GM19467 (cell line): ENCODE data around the gene PLD4.
"Not testable (repeated sequence)": the region's sequence is repeated elsewhere in the genome, so short reads cannot be mapped to it uniquely, and the experiment has no call there.

Experiments used
- ATAC-seq: cut with Tn5 transposase; IDR thresholded peaks from one replicate; pipeline ENCODE4 v1.9.1; 2021; ENCODE audit warnings: mild to moderate bottlenecking, moderate library complexity; ENCODE audit not compliant: unreplicated experiment

The PLD4 gene

DNA sequence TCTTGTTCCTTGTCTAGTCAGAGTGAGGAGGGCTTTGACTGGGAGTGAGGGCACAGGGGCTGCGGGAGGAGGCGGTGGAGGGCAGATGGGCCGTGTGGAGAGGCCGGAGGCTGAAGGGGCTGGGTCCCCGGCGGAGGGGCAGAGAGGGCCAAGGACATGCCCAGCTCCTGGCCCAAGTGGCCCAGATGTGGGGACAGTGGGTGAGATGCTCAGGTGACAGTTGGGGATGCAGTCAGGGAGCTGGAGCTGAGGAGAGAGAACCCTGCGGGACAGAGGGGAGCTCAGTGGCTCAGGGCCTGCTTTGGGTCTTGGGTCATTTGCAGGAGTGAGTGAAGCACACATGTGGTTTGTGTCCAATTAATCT, 26.5 kb upstream of the PLD4 start:
- no peak for ATAC-seq

DNA sequence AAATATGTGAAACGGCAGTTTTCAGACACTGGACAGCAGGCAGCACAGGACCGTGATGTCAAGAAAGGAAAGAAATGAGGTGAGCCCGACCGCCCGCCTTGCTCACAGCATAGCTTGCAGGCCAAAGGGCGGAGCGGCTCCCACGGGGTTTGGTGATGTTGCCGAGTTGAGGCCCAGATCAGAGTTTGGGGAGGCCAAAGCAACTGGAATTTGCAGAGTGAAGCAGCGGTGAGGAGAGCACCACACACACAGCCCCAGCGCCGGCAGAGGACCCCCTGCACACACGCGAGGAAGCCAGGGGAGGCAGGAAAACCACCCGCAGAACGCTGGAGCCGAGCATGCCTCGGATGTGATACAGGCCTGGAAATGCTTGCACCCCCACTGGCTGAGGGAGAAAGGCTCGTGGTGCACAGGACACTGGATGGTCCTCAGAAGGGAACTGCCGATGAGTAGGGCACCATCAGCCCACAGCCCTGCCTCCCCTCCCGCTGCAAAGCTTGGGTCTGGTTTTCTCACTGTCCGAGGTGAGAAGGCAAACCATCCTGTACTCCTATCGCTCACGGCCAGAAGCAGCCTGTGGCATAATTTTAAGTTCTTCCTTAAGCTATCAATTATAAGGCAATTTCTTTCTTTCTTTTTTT, 25.7 kb upstream of the PLD4 start:
- ATAC-seq, result no peak

DNA sequence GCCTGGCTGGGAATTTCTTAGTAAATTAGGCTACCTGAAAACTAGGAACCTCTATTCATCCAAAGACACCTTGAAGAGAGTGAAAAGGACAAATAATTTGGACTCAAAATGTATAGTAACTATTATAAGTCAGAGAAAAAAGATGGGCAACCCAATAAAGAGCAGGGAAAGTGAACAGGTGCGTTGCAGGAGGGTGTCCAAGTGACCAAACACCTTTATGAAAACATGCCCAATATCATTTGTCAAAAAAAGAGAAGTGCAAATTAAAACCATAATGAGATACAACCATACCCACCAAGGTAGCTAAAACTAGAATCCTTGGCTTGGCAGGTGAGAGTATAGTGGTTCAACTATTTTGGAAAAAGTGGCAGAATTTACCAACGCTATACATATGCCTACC, 24.9 kb upstream of the PLD4 start:
- no peak for ATAC-seq

DNA sequence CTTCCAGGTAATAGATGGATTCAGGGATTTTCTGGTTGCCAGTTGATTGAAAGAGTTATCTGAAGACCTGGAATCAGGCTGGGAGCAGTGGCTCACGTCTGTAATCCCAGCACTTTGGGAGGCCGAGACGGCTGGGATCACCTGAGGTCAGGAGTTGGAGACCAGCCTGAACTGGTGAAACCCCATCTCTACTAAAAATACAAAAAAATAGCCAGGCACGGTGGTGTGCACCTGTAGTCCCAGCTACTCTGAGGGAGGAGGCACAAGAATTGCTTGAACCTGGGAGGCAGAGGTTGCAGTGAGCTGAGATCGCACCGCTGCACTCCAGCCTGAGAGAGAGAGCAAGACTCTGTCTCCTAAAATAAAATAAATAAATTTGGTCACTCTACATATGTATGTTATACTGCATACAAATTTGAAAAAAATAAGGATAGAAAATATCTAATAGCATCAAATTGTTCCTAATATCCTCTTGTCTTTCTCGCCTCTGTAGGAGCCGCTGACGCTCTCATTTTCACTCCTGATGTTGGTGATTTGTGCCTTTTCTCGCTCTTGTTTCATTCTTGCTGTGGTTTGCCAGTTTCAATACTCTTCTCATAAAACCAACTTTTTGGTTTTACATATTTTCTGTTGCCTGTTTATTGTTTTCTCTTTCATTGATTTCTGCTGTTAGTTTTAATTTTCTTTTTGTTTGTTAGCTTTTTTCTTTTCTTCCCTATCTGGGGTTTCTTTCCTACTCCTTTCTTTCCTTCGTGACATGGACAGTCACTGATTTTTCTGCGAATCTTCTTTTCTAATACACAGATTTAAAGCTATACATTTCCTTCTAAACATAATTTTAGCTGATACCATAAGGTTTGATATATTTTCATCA, 23.8 kb upstream of the PLD4 start:
- no peak for ATAC-seq

DNA sequence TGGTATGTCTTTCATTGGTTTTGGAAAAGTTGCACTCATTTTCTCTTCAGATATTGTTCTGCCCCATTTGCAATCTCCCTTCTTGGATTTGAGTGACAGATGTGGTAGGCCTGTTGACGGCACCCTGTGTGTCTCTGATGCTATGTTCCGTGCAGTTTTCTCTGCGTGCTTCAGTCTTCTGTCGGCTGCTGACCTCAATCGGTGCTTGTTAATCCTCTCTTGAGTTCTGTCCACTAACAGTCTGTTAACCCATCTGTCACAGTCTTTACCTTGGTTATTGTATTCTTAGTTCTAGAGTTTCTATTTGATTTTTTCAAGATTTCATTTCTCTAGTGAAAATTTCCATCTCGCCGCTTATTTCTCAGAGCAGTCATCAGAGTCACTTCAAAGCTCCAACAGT, 20.7 kb upstream of the PLD4 start:
- no peak for ATAC-seq

DNA sequence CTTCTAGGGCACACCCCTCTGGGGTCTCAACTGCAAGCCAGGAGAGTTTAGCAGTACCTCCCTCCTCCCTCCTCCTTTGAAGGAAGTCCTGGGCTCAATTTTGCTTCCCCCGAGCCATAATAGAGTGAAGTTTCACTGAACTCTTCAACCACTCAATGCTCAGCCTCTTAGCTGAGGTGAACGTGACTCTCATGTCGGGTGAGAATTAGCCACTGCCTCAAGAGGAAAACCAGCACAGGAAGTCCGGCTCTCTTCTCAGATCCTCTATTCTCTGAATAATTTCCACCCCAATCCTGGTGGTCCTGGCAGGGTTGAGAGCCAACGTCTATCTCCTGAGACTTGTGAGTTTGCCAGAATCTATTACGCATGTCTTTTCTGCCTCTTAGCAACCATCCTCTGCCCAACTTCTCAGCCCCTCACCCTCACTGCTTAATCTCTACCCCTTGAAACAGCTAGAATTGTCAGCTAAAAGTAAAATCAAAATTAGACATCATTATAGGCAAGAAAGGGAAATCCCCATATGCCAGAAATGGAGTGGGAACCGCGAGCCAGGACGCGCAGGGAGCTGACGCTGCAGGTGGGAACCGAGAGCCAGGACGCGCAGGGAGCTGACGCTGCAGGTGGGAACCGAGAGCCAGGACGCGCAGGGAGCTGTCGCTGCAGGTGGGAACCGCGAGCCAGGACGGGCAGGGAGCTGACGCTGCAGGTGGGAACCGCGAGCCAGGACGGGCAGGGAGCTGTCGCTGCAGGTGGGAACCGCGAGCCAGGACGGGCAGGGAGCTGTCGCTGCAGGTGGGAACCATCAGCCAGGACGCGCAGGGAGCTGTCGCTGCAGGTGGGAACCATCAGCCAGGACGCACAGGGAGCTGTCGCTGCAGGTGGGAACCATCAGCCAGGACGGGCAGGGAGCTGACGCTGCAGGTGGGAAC, 19.8 kb upstream of the PLD4 start:
- ATAC-seq, result not testable (repeated sequence)

DNA sequence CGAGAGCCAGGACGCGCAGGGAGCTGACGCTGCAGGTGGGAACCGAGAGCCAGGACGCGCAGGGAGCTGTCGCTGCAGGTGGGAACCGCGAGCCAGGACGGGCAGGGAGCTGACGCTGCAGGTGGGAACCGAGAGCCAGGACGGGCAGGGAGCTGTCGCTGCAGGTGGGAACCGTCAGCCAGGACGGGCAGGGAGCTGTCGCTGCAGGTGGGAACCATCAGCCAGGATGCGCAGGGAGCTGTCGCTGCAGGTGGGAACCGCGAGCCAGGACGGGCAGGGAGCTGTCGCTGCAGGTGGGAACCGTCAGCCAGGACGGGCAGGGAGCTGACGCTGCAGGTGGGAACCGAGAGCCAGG, 19.1 kb upstream of the PLD4 start:
- not testable (repeated sequence) for ATAC-seq

DNA sequence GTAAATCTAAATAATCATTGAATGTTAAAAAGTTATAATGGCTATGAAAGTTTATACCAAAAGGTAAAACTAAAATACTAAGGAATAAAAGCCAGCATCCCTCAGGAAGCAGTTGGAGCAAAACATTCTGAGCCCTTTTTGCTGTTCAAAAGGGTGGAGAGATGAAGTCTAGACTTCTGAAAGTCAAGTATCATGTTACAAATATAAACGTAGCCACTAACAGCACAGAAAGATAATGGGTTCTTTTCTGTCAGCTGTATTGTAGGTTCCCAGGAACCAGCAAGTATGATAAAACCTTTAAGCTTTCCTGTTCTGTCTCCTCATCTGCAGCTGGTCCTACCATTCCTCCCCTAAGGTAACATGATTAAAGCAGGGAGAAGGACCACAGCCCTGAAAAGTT, 16.4 kb upstream of the PLD4 start:
- ATAC-seq, result no peak

DNA sequence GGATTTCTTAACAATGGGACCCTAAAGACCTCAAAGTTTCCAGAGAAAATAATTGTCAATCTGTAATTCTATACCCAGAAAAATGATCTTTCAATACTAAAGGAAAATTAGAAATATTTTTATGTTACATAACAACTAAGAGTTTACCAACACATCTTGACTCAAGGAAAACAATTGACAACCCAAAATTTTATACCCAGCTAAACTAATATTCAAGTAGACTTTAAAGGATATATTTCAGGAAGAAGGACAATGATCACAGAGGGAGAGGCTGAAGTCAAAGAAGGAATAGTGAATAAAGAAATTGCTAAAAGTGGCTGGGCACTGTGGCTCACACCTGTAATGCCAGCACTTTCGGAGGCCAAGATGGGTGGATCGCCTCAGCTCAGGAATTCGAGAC, 12.6 kb upstream of the PLD4 start:
- no peak for ATAC-seq

DNA sequence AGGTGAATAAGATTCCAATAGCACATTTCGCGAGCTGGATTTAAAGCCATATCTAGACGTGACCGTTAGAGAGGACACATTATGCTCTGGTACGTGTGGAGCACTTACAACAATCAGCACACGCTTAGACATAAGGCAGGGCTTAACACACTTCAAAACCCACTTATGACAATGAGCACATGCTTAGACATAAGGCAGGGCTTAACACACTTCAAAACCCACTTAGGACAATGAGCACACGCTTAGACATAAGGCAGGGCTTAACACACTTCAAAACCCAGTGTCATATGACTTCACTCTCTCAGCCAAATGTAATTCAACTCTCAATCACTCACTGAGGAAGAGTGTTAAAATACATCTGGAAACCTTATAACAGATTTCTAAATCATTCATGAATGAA, 11.2 kb upstream of the PLD4 start:
- no peak for ATAC-seq

DNA sequence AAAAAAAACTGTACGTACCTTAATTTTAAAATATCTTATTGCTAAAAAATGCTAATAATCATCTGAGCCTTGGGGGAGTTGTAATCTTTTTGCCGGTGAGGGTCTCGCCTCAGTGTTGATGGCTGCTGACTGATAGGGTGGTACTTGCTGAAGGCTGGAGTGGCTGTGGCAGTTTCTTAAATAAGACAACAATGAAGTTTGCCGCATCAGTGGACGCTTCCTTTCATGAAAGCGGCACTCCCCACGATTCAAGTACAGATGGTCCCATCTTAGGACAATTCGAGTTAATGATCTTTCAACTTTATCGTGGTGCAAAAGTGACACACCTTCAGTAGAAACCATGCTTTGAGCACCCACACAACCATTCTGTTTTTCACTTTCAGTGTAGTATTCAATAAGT, 7.6 kb upstream of the PLD4 start:
- ATAC-seq, result no peak

DNA sequence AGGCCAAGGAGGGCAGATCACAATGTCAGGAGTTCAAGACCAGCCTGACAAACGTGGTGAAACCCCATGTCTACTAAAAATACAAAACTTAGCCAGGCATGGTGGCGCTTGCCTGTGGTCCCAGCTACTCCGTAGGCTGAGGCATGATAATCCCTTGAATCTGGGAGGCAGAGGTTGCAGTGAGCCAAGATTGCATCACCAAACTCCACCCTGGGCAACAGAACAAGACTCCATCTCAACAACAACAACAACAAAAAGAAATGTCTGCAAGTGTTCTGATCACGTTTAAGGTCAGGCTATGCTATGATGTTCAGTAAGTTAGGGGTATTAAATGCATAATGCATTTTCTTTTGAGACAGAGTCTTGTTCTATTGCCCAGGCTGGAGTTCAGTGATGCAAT, 6.7 kb upstream of the PLD4 start:
- ATAC-seq, result no peak

DNA sequence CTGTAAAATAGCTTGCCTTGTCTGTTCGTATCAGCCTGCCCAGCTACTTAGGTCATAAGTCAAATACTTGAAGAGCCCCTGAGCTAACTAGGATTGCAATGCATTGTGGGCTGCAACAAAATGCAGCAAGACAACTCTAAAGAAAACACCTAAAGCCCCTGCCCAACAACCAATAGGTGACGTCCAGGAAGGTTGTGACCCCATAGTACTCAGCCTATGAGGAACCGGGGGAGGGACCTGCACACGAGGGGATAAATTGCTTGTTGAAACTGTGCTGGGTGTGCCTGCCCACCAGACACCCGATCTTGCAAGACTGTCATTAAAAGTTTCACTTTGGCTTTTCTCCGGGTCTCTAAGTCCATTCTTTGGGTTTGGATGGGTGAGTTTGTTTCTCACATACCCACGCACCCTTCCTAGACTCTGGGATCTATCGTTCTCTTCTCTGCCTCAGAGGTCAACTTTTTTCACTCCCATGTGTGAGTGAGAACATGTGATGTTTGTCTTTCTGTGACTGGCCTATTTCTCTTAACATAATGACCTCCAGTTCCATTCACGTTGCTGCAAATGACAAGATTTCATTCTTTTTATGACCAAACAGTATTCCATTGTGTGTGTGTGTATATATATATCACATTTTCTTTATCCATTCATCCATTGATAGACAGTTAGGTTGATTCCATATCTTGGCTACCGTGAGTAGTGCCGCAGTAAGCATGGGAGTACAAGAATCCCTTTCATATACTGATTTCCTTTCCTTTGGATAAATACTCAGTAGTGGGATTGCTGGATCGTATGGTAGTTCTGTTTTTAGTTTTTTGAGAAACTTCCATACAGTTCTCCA, 5.3 kb upstream of the PLD4 start:
- ATAC-seq, result not testable (repeated sequence)

DNA sequence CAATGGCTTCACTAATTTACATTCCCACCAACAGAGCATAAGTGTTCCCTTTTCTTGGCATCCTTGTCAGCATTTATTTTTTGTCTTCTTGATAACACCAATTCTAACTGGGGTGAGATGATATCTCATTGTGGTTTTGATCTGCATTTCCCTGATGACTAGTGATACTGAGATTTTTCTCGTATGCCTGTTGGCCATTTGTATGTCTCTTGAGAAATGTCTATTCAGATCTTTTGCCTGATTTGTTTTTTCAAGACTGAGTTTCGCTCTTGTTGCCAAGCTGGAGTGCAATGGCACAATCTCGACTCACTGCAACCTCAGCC, 4.7 kb upstream of the PLD4 start:
- ATAC-seq, result no peak

DNA sequence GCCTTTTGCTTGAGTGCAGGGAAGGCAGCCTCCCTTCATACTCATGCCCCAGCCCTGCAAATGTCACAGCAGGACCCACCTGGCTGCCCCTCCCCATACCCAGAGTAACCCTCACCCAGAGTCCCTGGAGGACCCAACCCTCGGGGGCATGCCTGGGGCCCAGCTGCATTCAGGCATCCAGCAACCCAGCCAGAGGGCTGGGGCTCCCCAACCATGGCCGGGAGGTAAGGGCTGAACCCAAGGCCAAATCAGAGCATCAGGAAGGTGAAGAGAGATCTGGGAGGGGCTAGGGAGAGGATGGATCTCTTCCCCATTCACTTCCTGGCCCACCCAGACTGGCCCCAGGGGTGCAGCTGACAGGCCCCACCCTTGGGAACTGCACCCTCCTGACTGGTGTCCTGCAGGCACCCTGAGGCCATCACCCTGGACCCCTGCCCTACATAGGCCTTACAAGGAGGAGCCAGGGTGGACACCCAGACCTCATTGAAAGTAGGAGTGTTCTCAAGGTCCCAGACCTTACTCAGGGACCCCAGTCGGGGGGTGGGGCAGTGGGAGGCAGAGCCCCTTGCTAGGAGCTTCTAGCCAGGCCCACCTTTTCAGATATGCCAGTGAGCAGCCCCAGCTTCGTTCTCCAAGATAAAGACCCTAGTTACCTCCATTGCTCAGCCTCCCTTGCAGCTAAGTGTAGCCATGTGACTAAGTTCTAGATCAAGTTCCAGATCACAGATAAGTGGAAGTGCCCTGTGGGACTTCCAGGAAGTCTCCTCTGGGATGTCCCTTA, 849 bp upstream of the PLD4 start:
- ATAC-seq, result no peak

DNA sequence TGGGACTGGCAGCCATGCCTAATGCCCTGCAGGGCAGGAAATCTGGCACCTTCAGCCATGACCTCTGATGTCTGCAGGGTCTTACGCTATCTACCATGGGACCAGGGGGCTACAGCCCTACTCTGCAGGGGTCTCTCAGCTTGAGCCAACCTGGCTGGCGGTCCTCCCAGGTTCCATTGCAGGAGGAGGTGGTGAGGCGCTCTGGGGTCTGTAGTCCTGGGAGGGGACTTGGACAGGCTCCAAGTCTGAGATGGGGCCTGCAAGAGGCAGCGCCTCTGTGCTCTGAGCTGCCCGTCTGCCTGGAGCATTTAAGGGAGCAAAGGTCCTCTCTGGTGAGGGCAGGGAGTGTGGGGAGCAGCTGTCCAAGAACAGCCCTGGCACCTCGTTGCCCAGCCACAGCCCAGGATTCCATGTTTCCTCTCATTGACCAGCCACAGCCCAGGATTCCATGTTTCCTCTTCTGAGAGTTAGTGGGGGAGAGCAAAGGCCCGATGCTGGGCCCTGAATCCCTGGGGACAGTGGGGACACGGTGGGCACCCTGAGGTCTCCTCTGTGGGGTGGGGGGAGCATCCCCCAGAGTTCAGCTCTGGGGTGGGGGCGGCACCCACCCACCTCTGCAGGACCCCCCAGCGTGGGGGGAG, 655 bp downstream of the PLD4 start:
- ATAC-seq, result no peak

DNA sequence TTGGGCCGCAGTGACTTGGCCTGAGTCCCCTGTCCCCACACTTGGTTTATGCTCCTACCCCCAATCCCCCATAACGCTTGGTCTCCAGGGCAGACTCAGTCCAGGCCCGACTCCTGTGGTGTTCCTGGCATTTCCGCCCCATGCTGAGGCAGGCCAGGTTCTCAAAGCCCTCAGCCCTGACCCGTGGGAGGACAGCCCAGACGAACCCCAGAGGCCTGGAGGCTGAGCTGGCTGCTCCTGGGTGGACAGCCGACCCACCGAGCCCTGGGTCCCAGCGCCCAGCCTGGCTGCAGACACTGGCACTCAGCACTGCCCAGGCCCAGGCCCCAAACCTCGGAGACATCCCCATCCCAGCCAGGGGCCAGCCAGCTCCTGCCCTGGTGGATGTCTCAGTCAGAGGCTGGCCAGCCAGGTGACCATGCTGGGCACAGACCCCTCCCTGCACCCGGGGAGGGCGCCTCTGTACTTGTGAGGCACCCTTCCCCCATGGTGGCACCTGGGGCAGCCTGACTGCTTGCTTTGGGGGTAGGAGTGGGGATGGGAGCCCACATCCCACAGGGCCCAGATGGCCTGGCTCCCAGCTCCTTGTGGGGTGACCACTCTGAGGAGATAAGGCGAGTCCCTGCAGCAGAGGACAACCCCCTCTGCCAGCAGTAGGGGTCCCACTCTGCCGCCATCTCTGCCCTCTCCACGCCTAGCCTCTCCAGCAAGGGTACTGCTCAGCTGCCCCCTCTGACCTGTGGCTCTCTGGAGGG, 1.4 kb downstream of the PLD4 start:
- ATAC-seq, result no peak

DNA sequence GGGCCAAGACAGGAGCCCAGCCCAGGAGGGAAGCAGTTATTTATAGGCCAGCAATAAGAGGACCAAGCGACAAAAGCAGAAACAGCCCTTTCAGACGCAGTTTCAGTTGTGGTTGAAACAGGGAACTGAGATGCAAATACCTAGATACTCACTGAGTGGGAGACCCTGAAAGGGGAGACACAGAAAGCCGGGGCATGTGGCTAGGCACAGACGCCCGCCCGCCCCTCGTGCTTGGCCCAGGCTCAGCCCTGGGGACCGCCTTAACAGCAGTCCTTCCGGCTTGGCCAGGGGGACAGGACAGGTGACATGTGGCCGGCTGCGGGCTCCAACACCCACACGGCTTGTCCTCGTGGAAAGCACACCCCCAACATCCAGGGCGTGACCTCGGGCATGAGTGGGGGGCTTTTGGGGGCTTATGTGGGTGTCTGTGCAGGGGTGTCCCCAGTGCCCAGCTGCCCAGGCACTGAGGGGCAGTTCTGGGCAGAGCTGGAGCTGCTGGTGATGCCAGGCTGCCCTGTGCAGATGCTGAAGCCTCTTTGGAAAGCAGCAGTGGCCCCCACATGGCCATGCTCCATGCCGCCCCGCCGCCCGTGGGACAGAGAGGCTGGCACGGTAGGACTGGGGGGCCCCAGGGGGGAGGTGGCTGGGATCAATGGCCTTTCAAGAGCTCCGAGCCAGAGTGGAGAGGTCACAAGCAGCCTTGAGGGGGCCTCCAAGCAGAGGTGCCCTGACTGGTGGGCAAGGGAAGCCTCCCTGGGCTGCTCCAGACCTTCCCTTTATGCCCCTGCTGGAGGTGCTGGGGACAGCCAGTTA, 2.1 kb downstream of the PLD4 start:
- ATAC-seq, result peak; percentile 76
